GM23338 (cell line): Measurements from ENCODE around the gene KRT38. TPM values are rescaled to one million over a fixed set of nuclear protein-coding genes. Genes with fewer than 3 reads are reported as not detected.

ENCODE experiments used
- ATAC-seq: fragments of 200-7000 bp; cut with Tn5 transposase; 3 replicates; pipeline ENCODE4 v1.9.1; 2020
- DNase-seq: peaks from one replicate; pipeline ENCODE4 v3.0.0-alpha.2; 2015; ENCODE audit warnings: low spot score
- H2AFZ ChIP-seq: fragments of 200-600 bp; sonication (generic); 2 replicates; pipeline ENCODE4 v1.8.0; 2016; ENCODE audit warnings: antibody characterized with exemption, mild to moderate bottlenecking, moderate library complexity
- H3F3A ChIP-seq: fragments of 200-600 bp; sonication (generic); replicated peaks from 2 replicates; pipeline ENCODE4 v1.8.0; 2017; ENCODE audit warnings: antibody characterized with exemption, mixed run types, low read depth
- H3K27ac ChIP-seq: fragments of 200-600 bp; sonication (generic); 2 replicates; pipeline ENCODE4 v1.6.1; 2016; ENCODE audit warnings: low read depth
- H3K27me3 ChIP-seq: fragments of 200-600 bp; sonication (generic); 2 replicates; pipeline ENCODE4 v1.8.0; 2016; ENCODE audit warnings: mild to moderate bottlenecking, mixed run types, moderate library complexity; ENCODE audit not compliant: insufficient read depth
- H3K36me3 ChIP-seq: fragments of 200-600 bp; sonication (generic); 2 replicates; pipeline ENCODE4 v1.8.0; 2016; ENCODE audit warnings: mild to moderate bottlenecking; ENCODE audit not compliant: insufficient read depth
- H3K4me1 ChIP-seq: fragments of 200-600 bp; sonication (generic); 2 replicates; pipeline ENCODE4 v1.8.0; 2016; ENCODE audit warnings: mild to moderate bottlenecking, moderate library complexity; ENCODE audit not compliant: insufficient read depth
- H3K4me2 ChIP-seq: fragments of 200-600 bp; sonication (generic); 2 replicates; pipeline ENCODE4 v1.7.1; 2017; ENCODE audit warnings: mixed run types
- H3K4me3 ChIP-seq: fragments of 200-600 bp; sonication (generic); 2 replicates; pipeline ENCODE4 v1.6.1; 2016; ENCODE audit warnings: mixed run types
- H3K79me2 ChIP-seq: fragments of 200-600 bp; sonication (generic); replicated peaks from 2 replicates; pipeline ENCODE4 v1.8.0; 2017; ENCODE audit warnings: mild to moderate bottlenecking; ENCODE audit not compliant: insufficient read depth
- H3K9me2 ChIP-seq: fragments of 200-600 bp; sonication (generic); 2 replicates; pipeline ENCODE4 v1.8.0; 2017; ENCODE audit not compliant: insufficient read depth
- H4K20me1 ChIP-seq: fragments of 200-600 bp; sonication (generic); replicated peaks from 2 replicates; pipeline ENCODE4 v1.8.0; 2017; ENCODE audit warnings: mild to moderate bottlenecking; ENCODE audit not compliant: insufficient read depth
- H3K27ac Mint-ChIP-seq: 2 replicates; pipeline ENCODE4 v1.8.0; 2020; ENCODE audit warnings: inconsistent platforms, mild to moderate bottlenecking, moderate library complexity, mixed read lengths
- H3K27me3 Mint-ChIP-seq: 3 replicates; pipeline ENCODE4 v1.8.0; 2022; ENCODE audit warnings: low read depth, mild to moderate bottlenecking, moderate library complexity, mixed read lengths, inconsistent platforms; ENCODE audit not compliant: insufficient read depth, poor library complexity
- H3K36me3 Mint-ChIP-seq: 3 replicates; pipeline ENCODE4 v1.8.0; 2021; ENCODE audit warnings: low read depth, mild to moderate bottlenecking, inconsistent platforms, moderate library complexity, mixed read lengths
- H3K4me1 Mint-ChIP-seq: 3 replicates; pipeline ENCODE4 v1.8.0; 2020; ENCODE audit warnings: mild to moderate bottlenecking, inconsistent platforms, mixed read lengths
- H3K4me3 Mint-ChIP-seq: 3 replicates; pipeline ENCODE4 v1.8.0; 2021; ENCODE audit warnings: moderate library complexity, mild to moderate bottlenecking, inconsistent platforms, mixed read lengths
- H3K9me3 Mint-ChIP-seq: 3 replicates; pipeline ENCODE4 v1.8.0; 2020; ENCODE audit warnings: moderate library complexity, mild to moderate bottlenecking, inconsistent platforms, mixed read lengths
- CREB1 ChIP-seq: fragments of 250-450 bp; sonication (Bioruptor Pico); IDR thresholded peaks from 2 replicates; pipeline ENCODE4 v1.5.0; 2020; ENCODE audit warnings: low read depth, mild to moderate bottlenecking, moderate library complexity
- CTCF ChIP-seq, 2 experiments: fragments of 200-600 bp in 1 of 2; sonication (generic) in 1 of 2; conservative IDR thresholded peaks; 2 replicates each; pipeline versions ENCODE4 v1.5.1 to v1.6.1; 2016 to 2017; ENCODE audit warnings: antibody characterized with exemption in 2 of 2, low read depth in 2 of 2, mild to moderate bottlenecking in 2 of 2, moderate library complexity in 1 of 2
- EZH2 ChIP-seq: fragments of 200-600 bp; sonication (generic); IDR thresholded peaks from one replicate; pipeline ENCODE4 v1.8.0; 2017; ENCODE audit warnings: antibody characterized with exemption, mild to moderate bottlenecking, low read depth; ENCODE audit not compliant: unreplicated experiment
- EZH2phosphoT487 ChIP-seq: fragments of 200-600 bp; sonication (generic); IDR thresholded peaks from one replicate; pipeline ENCODE4 v1.8.1; 2018; ENCODE audit warnings: antibody characterized with exemption; ENCODE audit not compliant: unreplicated experiment
- JUNB ChIP-seq: IDR thresholded peaks from one replicate; pipeline ENCODE4 v1.6.1; 2016; ENCODE audit warnings: antibody characterized with exemption; ENCODE audit not compliant: unreplicated experiment
- NANOG ChIP-seq: IDR thresholded peaks from 2 replicates; pipeline ENCODE4 v1.6.1; 2016; ENCODE audit warnings: antibody characterized with exemption, borderline replicate concordance
- POLR2AphosphoS5 ChIP-seq: IDR thresholded peaks from 2 replicates; pipeline ENCODE4 v1.6.1; 2016; ENCODE audit warnings: antibody characterized with exemption, low read depth
- STAT1 ChIP-seq: IDR thresholded peaks from one replicate; pipeline ENCODE4 v1.6.1; 2016; ENCODE audit warnings: antibody characterized with exemption; ENCODE audit not compliant: unreplicated experiment
- ZNF114 ChIP-seq: fragments of 250-450 bp; sonication (Bioruptor Pico); IDR thresholded peaks from 2 replicates; pipeline ENCODE4 v1.5.0; 2020; ENCODE audit warnings: mild to moderate bottlenecking, moderate library complexity
- ZNF331 ChIP-seq: fragments of 250-450 bp; sonication (Bioruptor Pico); IDR thresholded peaks from 2 replicates; pipeline ENCODE4 v1.5.0; 2020; ENCODE audit warnings: low read depth, mild to moderate bottlenecking, moderate library complexity
- polyA plus RNA-seq: library from polyadenylated mRNA; unstranded; fragments of >200 nt; fragmentation: Nextera tagmentation; extraction: Ambion mirVana; gene quantifications from 2 replicates; pipeline ENCODE4 v1.2.1, GENCODE V29; 2016
- total RNA-seq: library from RNA; depleted of rRNA; stranded (reverse); fragments of >200 nt; shearing (Covaris generic); gene quantifications from 2 replicates; pipeline ENCODE4 v1.2.3, GENCODE V29; 2014
- TF ChIP-seq, protein P1 (sequence below): IDR thresholded peaks from one replicate; pipeline ENCODE4 v1.6.1; 2018; ENCODE audit warnings: antibody characterized with exemption; ENCODE audit not compliant: unreplicated experiment
- TF ChIP-seq, protein P2 (sequence below): fragments of 250-450 bp; sonication (Bioruptor Pico); IDR thresholded peaks from 2 replicates; pipeline ENCODE4 v1.5.0; 2020; ENCODE audit warnings: mild to moderate bottlenecking, moderate library complexity
- TF ChIP-seq, protein P3 (sequence below): IDR thresholded peaks from 2 replicates; pipeline ENCODE4 v1.6.1; 2016; ENCODE audit warnings: antibody characterized with exemption

KRT38 gene
- total and polyA plus RNA-seq, 2 experiments from 2014 or later: not detected

DNA sequence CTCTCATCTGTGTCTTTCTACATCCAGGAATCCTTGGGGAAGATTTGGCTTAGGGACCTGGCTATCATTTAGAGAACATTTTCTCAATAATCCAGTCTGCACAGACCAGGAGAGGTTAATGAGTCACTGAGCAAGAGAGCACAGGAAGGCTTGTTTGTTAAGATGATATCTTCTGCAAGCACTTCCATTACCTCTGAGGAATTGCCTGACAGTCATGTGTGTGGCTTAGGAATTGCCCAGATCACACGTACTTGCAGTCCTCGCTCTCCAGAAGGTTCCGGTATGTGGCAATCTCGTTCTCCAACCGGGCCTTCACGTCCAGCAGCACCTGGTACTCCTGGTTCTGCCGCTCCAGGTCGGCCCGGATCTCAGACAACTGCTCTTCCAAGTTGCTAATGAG, 19.7 kb downstream of the KRT38 start:
- Mint-ChIP-seq H3K27ac (no peak overlapping the region), H3K4me1 (peaks cover 8% of the 10 kb centered on the region), H3K36me3 (no peaks in the 10 kb centered on the region), H3K9me3 (no peaks in the 10 kb centered on the region), H3K4me3 (no peak overlapping the region), H3K27me3 (peaks cover 1% of the 10 kb centered on the region)
- H3K27me3 ChIP-seq: no peaks in the 10 kb centered on the region
- no peak overlapping the region for H3K4me2 ChIP-seq
- H3K4me1 ChIP-seq: no peaks in the 10 kb centered on the region
- no peaks in the 10 kb centered on the region for H4K20me1 ChIP-seq
- ATAC-seq (no peak), DNase-seq (no peak)
- peaks cover 4% of the 10 kb centered on the region; the same call in 1 of the 2 replicates for H3K9me2 ChIP-seq
- no peaks in the 10 kb centered on the region for H3K36me3 ChIP-seq
- TF ChIP-seq, protein P1, sequence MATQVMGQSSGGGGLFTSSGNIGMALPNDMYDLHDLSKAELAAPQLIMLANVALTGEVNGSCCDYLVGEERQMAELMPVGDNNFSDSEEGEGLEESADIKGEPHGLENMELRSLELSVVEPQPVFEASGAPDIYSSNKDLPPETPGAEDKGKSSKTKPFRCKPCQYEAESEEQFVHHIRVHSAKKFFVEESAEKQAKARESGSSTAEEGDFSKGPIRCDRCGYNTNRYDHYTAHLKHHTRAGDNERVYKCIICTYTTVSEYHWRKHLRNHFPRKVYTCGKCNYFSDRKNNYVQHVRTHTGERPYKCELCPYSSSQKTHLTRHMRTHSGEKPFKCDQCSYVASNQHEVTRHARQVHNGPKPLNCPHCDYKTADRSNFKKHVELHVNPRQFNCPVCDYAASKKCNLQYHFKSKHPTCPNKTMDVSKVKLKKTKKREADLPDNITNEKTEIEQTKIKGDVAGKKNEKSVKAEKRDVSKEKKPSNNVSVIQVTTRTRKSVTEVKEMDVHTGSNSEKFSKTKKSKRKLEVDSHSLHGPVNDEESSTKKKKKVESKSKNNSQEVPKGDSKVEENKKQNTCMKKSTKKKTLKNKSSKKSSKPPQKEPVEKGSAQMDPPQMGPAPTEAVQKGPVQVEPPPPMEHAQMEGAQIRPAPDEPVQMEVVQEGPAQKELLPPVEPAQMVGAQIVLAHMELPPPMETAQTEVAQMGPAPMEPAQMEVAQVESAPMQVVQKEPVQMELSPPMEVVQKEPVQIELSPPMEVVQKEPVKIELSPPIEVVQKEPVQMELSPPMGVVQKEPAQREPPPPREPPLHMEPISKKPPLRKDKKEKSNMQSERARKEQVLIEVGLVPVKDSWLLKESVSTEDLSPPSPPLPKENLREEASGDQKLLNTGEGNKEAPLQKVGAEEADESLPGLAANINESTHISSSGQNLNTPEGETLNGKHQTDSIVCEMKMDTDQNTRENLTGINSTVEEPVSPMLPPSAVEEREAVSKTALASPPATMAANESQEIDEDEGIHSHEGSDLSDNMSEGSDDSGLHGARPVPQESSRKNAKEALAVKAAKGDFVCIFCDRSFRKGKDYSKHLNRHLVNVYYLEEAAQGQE: no peak
- TF ChIP-seq STAT1: no peak
- TF ChIP-seq CTCF (conservative IDR thresholded peaks at IDR 0.05; ENCODE audit: low read depth in 2 of 2): no peak
- TF ChIP-seq, protein P2, sequence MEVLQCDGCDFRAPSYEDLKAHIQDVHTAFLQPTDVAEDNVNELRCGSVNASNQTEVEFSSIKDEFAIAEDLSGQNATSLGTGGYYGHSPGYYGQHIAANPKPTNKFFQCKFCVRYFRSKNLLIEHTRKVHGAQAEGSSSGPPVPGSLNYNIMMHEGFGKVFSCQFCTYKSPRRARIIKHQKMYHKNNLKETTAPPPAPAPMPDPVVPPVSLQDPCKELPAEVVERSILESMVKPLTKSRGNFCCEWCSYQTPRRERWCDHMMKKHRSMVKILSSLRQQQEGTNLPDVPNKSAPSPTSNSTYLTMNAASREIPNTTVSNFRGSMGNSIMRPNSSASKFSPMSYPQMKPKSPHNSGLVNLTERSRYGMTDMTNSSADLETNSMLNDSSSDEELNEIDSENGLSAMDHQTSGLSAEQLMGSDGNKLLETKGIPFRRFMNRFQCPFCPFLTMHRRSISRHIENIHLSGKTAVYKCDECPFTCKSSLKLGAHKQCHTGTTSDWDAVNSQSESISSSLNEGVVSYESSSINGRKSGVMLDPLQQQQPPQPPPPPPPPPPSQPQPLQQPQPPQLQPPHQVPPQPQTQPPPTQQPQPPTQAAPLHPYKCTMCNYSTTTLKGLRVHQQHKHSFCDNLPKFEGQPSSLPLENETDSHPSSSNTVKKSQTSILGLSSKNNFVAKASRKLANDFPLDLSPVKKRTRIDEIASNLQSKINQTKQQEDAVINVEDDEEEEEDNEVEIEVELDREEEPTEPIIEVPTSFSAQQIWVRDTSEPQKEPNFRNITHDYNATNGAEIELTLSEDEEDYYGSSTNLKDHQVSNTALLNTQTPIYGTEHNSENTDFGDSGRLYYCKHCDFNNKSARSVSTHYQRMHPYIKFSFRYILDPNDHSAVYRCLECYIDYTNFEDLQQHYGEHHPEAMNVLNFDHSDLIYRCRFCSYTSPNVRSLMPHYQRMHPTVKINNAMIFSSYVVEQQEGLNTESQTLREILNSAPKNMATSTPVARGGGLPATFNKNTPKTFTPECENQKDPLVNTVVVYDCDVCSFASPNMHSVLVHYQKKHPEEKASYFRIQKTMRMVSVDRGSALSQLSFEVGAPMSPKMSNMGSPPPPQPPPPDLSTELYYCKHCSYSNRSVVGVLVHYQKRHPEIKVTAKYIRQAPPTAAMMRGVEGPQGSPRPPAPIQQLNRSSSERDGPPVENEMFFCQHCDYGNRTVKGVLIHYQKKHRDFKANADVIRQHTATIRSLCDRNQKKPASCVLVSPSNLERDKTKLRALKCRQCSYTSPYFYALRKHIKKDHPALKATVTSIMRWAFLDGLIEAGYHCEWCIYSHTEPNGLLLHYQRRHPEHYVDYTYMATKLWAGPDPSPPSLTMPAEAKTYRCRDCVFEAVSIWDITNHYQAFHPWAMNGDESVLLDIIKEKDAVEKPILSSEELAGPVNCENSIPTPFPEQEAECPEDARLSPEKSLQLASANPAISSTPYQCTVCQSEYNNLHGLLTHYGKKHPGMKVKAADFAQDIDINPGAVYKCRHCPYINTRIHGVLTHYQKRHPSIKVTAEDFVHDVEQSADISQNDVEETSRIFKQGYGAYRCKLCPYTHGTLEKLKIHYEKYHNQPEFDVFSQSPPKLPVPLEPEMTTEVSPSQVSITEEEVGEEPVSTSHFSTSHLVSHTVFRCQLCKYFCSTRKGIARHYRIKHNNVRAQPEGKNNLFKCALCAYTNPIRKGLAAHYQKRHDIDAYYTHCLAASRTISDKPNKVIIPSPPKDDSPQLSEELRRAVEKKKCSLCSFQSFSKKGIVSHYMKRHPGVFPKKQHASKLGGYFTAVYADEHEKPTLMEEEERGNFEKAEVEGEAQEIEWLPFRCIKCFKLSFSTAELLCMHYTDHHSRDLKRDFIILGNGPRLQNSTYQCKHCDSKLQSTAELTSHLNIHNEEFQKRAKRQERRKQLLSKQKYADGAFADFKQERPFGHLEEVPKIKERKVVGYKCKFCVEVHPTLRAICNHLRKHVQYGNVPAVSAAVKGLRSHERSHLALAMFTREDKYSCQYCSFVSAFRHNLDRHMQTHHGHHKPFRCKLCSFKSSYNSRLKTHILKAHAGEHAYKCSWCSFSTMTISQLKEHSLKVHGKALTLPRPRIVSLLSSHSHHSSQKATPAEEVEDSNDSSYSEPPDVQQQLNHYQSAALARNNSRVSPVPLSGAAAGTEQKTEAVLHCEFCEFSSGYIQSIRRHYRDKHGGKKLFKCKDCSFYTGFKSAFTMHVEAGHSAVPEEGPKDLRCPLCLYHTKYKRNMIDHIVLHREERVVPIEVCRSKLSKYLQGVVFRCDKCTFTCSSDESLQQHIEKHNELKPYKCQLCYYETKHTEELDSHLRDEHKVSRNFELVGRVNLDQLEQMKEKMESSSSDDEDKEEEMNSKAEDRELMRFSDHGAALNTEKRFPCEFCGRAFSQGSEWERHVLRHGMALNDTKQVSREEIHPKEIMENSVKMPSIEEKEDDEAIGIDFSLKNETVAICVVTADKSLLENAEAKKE: no peak
- TF ChIP-seq ZNF114 (CRISPR knock-in tag): no peak
- TF ChIP-seq POLR2AphosphoS5: no peak
- TF ChIP-seq ZNF331 (CRISPR knock-in tag): no peak
- no peak for TF ChIP-seq JUNB
- TF ChIP-seq, protein P3, sequence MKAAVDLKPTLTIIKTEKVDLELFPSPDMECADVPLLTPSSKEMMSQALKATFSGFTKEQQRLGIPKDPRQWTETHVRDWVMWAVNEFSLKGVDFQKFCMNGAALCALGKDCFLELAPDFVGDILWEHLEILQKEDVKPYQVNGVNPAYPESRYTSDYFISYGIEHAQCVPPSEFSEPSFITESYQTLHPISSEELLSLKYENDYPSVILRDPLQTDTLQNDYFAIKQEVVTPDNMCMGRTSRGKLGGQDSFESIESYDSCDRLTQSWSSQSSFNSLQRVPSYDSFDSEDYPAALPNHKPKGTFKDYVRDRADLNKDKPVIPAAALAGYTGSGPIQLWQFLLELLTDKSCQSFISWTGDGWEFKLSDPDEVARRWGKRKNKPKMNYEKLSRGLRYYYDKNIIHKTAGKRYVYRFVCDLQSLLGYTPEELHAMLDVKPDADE: no peak
- no peak for TF ChIP-seq EZH2
- TF ChIP-seq NANOG: no peak
- no peak for TF ChIP-seq EZH2phosphoT487
- TF ChIP-seq CREB1: no peak
- no peaks in the 10 kb centered on the region for H3K79me2 ChIP-seq
- H3F3A ChIP-seq: no peaks in the 10 kb centered on the region
- H3K27ac ChIP-seq: no peak overlapping the region
- no peak overlapping the region for H2AFZ ChIP-seq
- no peak overlapping the region for H3K4me3 ChIP-seq
